GM21576 (cell line): ENCODE measurements around the gene TEC.

Source experiments
- ATAC-seq: cut with Tn5 transposase; IDR thresholded peaks from one replicate; pipeline ENCODE4 v1.9.1; 2021; ENCODE audit warnings: mild to moderate bottlenecking, moderate library complexity; ENCODE audit not compliant: unreplicated experiment

Gene TEC

GRCh38 chr4:48270523-48270897 is 872 bp upstream of the TEC start:
- no peak for ATAC-seq

DNA sequence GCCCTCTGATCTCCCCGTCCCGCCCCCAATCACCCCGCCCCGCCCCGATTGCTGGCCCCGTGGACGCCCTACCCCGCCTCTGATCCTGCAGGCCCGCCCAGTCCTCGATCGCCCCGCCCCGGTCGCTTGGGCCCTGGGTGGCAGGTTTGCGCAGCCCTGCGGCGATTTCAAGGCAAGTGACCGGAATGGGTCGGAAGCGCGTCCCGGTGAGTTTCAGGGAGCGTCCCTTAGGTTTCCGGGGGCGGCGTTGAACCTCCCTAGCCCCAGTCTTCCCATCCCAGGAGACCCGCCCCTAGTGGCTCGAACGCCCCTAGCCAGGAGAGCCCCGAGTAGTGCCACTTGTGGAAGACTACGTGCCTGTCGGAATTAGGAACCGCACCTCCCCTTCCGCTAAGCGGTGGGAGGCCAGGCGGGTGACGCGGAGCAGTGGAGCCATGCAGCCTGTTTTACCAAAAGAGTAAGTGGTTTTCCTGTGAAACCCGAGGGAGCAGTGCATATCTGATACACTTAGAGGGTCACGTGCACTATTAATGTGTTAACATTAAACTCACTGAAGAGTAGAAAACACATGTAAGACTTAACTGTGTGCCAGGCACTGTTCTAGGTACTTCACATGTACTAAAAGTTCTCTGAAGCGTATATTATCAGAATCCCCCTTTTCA is 354 bp upstream of the TEC start:
- ATAC-seq: peak; percentile 77

DNA sequence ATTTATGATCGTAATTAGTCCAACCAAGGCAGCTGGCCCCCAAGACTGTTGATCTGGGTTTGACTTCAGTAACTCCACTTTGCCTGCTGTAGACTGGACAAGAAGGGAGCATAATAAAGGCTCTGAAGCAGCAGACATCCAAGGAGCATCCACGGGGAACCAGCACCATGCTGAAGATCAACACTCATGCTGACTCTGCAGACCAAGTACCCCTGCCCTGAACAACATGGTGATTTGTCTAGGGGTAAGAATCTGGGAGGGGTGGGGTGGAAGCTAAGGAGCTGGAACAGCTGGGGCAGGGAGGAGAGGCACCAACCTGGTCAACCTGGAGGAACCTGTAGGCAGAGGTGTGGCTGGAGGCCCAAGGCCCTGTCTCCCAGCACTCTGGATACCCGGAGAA is 2.1 kb downstream of the TEC start:
- ATAC-seq: no peak

DNA sequence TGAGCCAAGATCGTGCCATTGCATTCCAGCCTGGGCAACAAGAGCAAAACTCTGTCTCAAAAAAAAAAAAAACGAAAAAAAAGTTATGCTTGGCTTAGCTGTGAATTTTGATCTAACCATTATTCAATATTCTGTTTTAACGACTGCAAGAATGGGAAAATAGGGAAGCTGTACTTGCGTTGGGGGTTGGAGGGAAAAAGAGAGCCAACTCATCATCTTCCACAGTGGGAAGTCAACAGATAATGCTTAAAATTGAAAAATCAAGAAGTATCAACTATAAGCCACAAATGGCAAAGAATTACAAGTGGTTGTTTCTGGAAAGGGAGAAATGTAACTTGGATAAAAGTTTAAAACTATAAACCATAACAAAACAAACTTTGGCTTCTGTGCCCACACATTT is 2.9 kb downstream of the TEC start:
- ATAC-seq: no peak

DNA sequence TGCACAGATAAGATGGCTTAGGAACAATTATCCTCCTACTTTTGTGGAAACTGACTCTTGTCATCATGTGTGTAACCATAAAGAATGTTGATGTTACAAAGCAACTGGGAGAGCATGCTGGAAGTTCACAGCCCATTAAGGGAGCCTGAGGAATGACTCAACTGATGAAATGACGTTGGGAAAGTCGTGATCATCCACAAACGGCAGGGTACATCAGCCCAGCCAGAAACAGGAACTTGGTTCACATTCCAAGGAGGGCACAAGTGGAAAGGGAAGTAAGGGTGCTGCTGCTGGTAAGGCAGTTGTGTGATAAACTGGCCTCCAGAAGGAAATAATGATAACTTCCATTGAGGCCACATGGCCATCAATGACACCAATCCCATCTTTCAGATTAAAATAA is 6.7 kb downstream of the TEC start:
- ATAC-seq: no peak

DNA sequence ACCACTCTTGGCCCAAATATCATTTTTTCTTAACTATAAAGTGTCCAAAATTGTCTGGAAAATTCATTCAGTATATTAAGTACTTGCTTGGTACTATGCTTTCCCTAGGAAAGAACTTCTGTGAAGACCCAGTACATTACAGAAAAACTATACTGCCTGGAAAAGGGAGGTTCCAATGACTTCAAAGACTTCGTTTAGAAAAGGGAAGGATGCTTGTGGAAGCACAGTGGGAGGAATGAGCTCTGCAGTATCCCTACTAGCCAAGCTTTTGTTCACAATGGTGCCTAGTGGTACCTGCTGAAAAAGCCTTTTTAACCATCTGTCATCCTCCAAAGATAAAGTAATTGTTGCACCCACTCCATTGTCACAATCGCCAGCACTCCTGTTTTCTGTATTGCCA is 7.2 kb downstream of the TEC start:
- ATAC-seq: no peak

GRCh38 chr4:48261281-48261680 is 8.4 kb downstream of the TEC start:
- ATAC-seq: no peak

DNA sequence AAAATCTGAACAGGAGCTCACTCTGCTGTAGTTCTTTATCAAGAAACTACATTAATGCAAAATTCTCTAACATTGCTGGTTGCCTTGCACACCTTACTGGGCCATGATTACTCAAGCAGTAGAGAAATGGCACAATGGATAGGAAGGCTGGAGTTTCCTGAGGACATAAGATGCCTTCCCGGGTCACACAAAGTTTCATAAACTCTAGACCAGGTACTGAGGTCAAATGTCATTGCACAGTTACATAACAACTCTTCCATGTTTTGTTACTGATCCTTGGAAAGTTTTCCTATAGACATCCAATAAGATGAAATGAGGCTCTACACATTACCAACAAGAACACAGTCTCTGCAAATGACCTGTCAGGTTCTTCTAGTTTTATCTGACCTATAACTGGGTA is 9.9 kb downstream of the TEC start:
- no peak for ATAC-seq

- no peak for ATAC-seq
Observed at GRCh38 chr4:48258845-48259397, 10.7 kb downstream of the TEC start.

- ATAC-seq: no peak
Observed at GRCh38 chr4:48255959-48256342, 13.7 kb downstream of the TEC start.

DNA sequence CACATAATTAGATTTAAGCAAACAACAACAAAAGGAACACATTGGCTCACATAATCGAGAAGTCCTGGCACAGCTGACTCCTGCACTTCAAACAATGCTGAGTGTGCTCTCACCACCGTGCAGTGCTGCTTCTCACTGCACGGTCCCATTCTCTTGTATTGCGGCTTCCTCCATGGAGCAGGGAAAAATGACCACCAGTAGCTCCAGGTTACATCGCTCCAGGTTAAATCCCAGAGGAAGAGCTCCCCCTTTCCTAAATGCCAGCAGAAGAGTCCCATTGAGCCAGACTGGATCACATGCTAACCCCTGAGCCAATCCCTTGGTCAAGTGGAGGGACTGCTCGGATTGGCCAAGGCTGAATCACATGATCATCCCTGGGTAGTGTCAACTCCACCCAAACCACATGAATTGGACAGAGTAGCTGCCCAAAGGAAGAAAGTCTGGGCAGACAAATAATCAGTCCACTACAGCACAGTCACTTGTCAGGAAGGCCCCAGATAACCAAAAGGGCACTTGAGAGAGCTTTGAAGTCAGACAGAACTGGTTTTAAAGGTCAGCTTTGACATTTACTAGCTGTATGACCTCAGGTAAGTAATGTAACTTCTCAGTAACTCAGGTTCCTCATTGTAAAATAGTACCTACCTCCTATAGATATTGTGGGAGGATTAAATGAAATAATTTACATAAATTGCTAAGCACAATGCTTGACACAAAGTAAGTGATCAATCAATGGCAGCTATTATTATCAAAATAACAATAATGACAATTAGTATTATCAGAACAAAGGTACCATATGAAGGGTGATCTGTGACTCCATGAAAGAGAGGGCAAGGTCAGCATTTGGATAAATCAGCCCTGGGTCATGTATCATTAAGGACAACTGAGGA is 14.3 kb downstream of the TEC start:
- ATAC-seq: no peak

GRCh38 chr4:48254381-48255071 is 15.1 kb downstream of the TEC start:
- ATAC-seq: no peak

GRCh38 chr4:48252313-48252712 is 17.3 kb downstream of the TEC start:
- ATAC-seq: no peak

DNA sequence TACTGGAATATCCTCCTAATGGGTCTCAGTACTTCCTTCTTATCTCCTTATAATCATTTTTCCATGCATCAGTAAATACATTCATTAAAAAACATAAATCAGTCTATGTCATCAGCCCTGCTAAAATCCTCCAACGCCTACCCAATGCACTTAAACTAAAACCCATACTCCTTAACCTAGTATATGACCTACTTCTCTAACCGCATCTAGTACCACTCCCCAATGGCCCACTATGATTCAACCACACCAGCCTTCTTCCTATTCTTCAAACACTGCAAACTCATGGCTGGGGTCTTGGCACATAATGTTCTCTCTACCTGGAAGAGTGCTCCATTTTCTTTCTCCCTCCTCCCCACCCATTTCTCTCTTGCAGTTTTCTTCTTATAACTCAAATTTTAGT is 18.7 kb downstream of the TEC start:
- no peak for ATAC-seq

GRCh38 chr4:48250343-48250742 is 19.3 kb downstream of the TEC start:
- no peak for ATAC-seq

GRCh38 chr4:48249378-48249777 is 20.3 kb downstream of the TEC start:
- ATAC-seq: no peak

DNA sequence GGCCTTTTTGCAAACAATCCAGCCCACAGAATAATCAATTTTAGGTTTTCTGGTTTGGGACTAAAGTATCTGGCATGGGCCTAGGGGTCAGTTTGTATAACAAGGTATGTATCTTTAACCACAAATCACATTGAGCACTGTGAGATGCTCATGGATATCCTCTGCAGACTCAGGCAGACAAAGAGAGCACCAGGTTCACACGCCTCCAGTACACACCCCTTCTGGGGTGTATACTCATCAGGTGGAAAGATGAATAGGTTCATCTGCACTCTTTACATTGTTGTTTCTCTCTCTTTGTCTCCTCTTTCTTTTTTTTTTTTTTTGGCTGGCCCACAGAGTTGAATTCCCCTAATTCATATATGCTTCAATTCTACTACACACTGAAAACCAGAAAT is 21.1 kb downstream of the TEC start:
- no peak for ATAC-seq

- ATAC-seq: peak; percentile 39
Observed at GRCh38 chr4:48247878-48248558, 21.6 kb downstream of the TEC start.

GRCh38 chr4:48247142-48247877 is 22.3 kb downstream of the TEC start:
- peak; percentile 53 for ATAC-seq

DNA sequence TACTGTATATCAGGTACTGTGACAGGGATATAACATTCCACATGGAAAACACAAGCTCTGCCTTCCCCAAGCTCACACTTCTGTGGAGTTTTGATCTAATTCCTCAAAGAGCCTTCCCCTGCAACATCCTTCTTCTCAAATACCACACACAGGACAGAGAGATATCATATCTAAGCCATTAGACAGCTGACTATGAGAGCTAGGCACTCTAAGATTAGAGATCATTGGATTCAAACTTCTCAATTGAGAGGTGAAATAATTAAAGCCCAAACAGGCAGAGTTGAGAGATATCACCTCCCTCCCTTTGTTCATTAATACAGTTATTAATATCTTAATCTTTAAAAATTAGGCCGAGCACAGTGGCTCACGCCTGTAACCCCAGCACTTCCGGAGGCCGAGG is 25.0 kb downstream of the TEC start:
- no peak for ATAC-seq
